Thyroid gland (tissue), 4 donors: ENCODE data around the gene SVIL.

ENCODE experiments used
- CTCF ChIP-seq, 6 experiments: fragments of 200-600 bp in 3 of 6; fragments of 450-650 bp in 3 of 6; sonication (generic) in 3 of 6; IDR thresholded peaks; one replicate each; pipeline ENCODE4 v1.5.1; 2016 to 2019; ENCODE audit warnings: antibody characterized with exemption in 6 of 6, mild to moderate bottlenecking in 2 of 6, inconsistent platforms in 1 of 6, moderate library complexity in 1 of 6
- POLR2A ChIP-seq, 2 donors: fragments of 450-650 bp; IDR thresholded peaks; one replicate each; pipeline ENCODE4 v1.6.1; 2017; ENCODE audit warnings: antibody characterized with exemption in 2 of 2, mild to moderate bottlenecking in 2 of 2, moderate library complexity in 1 of 2

- TF ChIP-seq POLR2A (IDR thresholded peaks at IDR 0.05): no peak
- no peak for TF ChIP-seq CTCF (IDR thresholded peaks at IDR 0.05)
Observed at GRCh38 chr10:29427667-29428066, 207.1 kb downstream of the SVIL start.
